HTERT RPE-1 (cell line): ENCODE measurements around the gene CDC25B.

Experiments used
- in situ Hi-C: fragments of 300-500 bp; cut with MboI; formaldehyde crosslinking; loops from 4 replicates; pipeline ENCODE4 v1.14.3; 2020; ENCODE audit warnings: low sequenced_read_pairs

CDC25B gene

DNA sequence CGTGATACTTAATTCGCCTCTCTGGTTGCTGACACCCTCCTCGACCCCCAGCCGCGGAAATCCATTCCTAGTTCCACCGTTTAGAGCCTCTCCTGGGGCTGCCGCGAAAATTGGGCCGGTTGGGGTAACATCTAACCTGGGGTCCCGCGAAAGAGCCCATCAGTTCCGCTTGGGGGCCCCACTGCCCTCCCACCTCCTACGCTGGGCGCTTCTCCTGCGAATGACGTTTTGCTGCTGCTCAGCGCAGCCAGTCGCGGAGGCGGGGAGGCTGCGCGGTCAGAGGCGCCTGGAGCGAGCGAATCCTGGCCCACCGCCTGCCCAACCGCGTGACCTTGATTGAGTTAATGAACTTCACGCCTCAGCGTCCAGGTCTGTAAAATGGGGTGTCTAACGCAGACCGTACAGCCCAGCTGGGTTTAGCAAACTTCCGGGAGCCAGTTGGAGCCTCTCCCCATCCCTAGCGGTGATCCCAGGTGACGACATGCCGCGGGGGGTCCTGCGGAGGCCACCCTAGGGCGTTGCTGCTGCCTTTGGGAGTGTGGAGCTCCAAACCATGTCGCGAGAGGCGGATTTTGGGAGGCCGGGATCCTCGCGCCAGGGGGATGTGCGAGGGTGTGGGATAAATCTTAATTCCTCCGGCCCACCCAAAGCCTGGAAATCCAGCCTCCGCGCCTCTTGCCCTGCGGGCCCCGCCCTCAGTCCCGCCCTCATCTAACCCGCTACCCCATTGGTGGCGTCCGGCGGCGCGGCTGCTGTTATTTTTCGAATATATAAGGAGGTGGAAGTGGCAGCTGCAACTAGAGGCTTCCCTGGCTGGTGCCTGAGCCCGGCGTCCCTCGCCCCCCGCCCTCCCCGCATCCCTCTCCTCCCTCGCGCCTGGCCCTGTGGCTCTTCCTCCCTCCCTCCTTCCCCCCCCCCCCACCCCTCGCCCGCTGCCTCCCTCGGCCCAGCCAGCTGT is at the start of gene CDC25B:
Gene CDC25B (plus strand): TSS at position 800 of the 958 bp plus-strand sequence. CDS start 222 bp downstream, outside the sequence.
- in situ Hi-C loops, result no loop called here

GRCh38 chr20:3747471-3747870 is 48.6 kb upstream of the CDC25B start:
- in situ Hi-C loops, result no loop called here

- in situ Hi-C loops, result no loop called here
Observed at GRCh38 chr20:3748073-3748472, 48.0 kb upstream of the CDC25B start.

- in situ Hi-C loops, result no loop called here
Observed at GRCh38 chr20:3749087-3749688, 46.9 kb upstream of the CDC25B start.

- in situ Hi-C loops, result no loop called here
Observed at GRCh38 chr20:3749689-3750531, 46.2 kb upstream of the CDC25B start.

DNA sequence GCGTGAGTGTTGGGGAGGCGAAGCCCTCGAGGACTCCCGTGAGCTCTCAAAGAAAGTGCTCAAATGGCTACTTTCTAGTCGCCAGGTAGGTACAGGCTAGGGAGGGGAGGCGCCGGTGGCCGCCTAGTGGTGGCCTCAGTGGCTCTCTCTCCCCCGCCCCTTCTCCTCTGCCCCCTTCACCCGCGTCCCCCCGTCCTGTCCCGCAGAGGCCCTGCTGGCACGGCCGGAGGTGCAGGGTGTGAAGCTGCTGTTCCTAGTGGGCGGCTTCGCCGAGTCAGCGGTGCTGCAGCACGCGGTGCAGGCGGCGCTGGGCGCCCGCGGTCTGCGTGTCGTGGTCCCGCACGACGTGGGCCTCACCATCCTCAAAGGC is 44.8 kb upstream of the CDC25B start:
- in situ Hi-C loops, result no loop called here

- in situ Hi-C loops, result no loop called here
Observed at GRCh38 chr20:3751675-3752385, 44.3 kb upstream of the CDC25B start.

DNA sequence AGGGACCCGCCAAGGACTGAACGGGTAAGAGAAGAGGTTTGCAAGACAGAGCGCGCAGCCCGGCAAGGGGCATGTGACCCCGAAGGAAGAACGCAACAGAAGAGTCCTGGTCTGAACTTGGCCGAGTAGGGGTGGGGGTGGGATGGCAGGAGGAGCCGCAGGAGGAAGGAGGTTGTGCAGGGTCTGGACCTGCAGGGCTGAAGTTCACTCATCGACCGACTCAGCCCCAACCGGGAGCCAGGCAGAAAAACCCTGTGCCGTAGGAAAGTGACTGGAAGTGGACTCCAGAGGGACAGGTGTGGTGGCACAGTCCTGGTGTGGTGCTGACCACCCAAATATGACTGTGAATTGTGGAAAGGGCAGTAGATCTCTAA is 43.7 kb upstream of the CDC25B start:
- in situ Hi-C loops, result no loop called here

- in situ Hi-C loops, result no loop called here
Observed at GRCh38 chr20:3753098-3753497, 43.0 kb upstream of the CDC25B start.

GRCh38 chr20:3753501-3754275 is 42.4 kb upstream of the CDC25B start:
- in situ Hi-C loops, result no loop called here

GRCh38 chr20:3754276-3754630 is 41.9 kb upstream of the CDC25B start:
- in situ Hi-C loops, result no loop called here

GRCh38 chr20:3755269-3755668 is 40.8 kb upstream of the CDC25B start:
- in situ Hi-C loops, result no loop called here

DNA sequence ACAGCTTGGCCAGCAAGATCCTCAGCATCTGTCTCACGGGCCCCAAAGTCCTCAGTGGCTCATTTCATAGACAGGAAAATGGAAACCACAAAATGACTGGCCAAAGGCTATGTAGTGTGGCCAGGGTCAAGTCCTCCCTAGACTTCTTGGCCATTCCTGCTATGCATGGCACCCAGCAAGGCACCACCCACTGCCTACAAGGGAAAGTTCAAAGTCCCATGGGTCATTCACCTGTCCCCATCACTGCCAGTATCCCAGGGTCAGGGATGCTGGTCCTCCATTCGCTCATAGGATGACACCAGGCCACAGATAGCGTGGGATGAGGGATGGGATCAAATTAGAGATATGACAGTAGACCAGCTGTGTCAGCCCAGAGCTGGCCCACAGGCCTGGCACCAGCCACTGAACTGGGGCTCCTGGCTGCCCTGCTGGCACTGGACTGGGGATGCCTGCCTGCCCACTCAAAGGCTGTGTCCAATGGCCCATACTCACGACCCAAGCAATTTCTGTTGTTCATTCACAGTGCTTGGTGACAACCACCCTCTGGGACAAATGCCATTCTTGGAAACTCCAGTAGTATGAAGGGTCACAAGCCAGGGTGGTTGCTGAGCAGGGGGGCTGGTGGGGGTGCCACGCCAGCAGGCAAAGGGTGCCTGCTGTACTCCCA is 40.2 kb upstream of the CDC25B start:
- in situ Hi-C loops, result no loop called here

GRCh38 chr20:3757268-3757667 is 38.8 kb upstream of the CDC25B start:
- in situ Hi-C loops, result no loop called here

- in situ Hi-C loops, result no loop called here
Observed at GRCh38 chr20:3758566-3758965, 37.5 kb upstream of the CDC25B start.

DNA sequence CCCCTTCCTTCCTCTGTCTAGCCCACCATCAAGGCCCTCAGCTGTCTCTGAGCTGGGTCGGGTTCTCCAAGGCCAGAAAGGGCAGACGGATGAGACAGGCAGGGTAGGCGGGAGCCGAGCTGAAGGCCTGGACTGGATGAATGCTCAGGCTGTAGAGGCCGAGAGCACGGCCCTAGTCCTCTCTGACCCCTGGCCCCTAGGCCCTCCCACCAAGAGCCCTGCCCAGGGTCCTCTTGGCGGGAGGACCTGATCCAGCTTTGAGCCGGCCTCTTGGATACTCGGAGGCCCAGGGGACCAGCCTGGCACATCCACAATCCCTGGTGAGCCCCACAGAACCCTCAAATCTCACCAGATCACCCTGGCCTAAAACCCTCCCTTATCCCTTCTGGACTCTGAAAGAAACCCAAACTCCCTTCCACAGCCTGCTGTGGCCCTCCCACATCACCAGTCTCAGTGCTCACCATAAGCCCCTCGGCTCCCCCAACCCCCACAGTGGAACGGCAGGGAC is 36.7 kb upstream of the CDC25B start:
- in situ Hi-C loops, result no loop called here

GRCh38 chr20:3759884-3760283 is 36.2 kb upstream of the CDC25B start:
- in situ Hi-C loops, result no loop called here

- in situ Hi-C loops, result no loop called here
Observed at GRCh38 chr20:3760655-3761348, 35.3 kb upstream of the CDC25B start.
